ENCODE measurements around the gene HSD11B2. TPM values are rescaled to one million over a fixed set of nuclear protein-coding genes. Genes with fewer than 3 reads are reported as not detected.

Gene HSD11B2
- total and polyA plus RNA-seq, 2 donors (not counting 1 experiment from before 2014, with no cell fraction given) = 0.15 TPM; not detected in 1

DNA sequence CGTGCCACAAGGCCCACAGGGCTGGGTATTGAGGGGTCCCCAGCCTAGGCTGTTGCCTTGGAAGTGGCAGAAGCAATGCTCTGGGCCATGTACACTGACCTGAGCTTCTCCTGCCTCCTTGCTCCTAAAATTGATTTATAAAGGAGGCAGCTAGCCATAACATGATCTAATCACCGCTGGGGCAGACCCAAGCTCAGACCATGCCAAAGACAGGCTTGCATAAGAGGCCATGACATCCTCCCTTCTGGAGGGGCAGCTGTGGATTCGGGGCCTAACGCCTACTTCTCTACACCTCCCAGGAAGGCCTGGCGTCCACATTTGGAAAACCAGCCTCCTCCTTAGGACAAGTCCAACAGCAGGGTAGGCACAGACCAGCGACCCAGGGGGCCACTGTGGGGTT lies 12.3 kb downstream of the HSD11B2 start:
- Histone ChIP-seq H3K9ac (ENCODE audit: insufficient read depth, low read length) (no peak overlapping the region), H3K4me2 (ENCODE audit: extremely low read depth, insufficient read depth, low read length) (no peak overlapping the region), H3K9me3 (ENCODE audit: control insufficient read depth, insufficient read depth, low read depth, low read length) (no peaks in the 10 kb centered on the region), H3K79me2 (ENCODE audit: control insufficient read depth, insufficient read depth, low read length) (no peaks in the 10 kb centered on the region), H2AFZ (ENCODE audit: low read length) (no peak overlapping the region), H3K27me3 (ENCODE audit: control insufficient read depth, insufficient read depth, low read length) (no peaks in the 10 kb centered on the region), H3K27ac (ENCODE audit: insufficient read depth, low read length) (no peak overlapping the region), H4K20me1 (ENCODE audit: control insufficient read depth, extremely low read depth, insufficient read depth, low read length) (no peaks in the 10 kb centered on the region), H3K4me3 (replicated peaks in 1 of 4; ENCODE audit: control extremely low read depth in 1 of 4, insufficient read depth in 1 of 4, low read depth in 3 of 4, low read length in 4 of 4) (no peak overlapping the region), H3K36me3 (ENCODE audit: control insufficient read depth, insufficient read depth, low read length) (peaks cover 9% of the 10 kb centered on the region), H3K4me1 (ENCODE audit: control insufficient read depth, extremely low read depth, insufficient read depth, low read length) (peaks cover 27% of the 10 kb centered on the region)
- peak in 1 of 2 donors; percentile 77 for DNase-seq (ENCODE audit: low read depth in 2 of 2)
- no peak for TF ChIP-seq EZH2 (IDR thresholded peaks at IDR 0.05; ENCODE audit: low read length, missing control alignments)
- TF ChIP-seq, protein P1, sequence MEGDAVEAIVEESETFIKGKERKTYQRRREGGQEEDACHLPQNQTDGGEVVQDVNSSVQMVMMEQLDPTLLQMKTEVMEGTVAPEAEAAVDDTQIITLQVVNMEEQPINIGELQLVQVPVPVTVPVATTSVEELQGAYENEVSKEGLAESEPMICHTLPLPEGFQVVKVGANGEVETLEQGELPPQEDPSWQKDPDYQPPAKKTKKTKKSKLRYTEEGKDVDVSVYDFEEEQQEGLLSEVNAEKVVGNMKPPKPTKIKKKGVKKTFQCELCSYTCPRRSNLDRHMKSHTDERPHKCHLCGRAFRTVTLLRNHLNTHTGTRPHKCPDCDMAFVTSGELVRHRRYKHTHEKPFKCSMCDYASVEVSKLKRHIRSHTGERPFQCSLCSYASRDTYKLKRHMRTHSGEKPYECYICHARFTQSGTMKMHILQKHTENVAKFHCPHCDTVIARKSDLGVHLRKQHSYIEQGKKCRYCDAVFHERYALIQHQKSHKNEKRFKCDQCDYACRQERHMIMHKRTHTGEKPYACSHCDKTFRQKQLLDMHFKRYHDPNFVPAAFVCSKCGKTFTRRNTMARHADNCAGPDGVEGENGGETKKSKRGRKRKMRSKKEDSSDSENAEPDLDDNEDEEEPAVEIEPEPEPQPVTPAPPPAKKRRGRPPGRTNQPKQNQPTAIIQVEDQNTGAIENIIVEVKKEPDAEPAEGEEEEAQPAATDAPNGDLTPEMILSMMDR (conservative IDR thresholded peaks at IDR 0.05 in 1 of 2, IDR thresholded peaks at IDR 0.05 in 1 of 2; ENCODE audit: low read depth in 1 of 2, low read length in 2 of 2) = no peak

- Histone ChIP-seq H3K9ac (ENCODE audit: insufficient read depth, low read length) (no peak overlapping the region), H4K20me1 (ENCODE audit: control insufficient read depth, extremely low read depth, insufficient read depth, low read length) (no peaks in the 10 kb centered on the region), H3K27me3 (ENCODE audit: control insufficient read depth, insufficient read depth, low read length) (no peaks in the 10 kb centered on the region), H3K4me2 (ENCODE audit: extremely low read depth, insufficient read depth, low read length) (no peak overlapping the region), H3K27ac (ENCODE audit: insufficient read depth, low read length) (no peak overlapping the region), H3K4me3 (replicated peaks in 1 of 4; ENCODE audit: control extremely low read depth in 1 of 4, insufficient read depth in 1 of 4, low read depth in 3 of 4, low read length in 4 of 4) (no peak overlapping the region), H2AFZ (ENCODE audit: low read length) (no peak overlapping the region), H3K79me2 (ENCODE audit: control insufficient read depth, insufficient read depth, low read length) (no peaks in the 10 kb centered on the region), H3K36me3 (ENCODE audit: control insufficient read depth, insufficient read depth, low read length) (peaks cover 7% of the 10 kb centered on the region), H3K9me3 (ENCODE audit: control insufficient read depth, insufficient read depth, low read depth, low read length) (no peaks in the 10 kb centered on the region), H3K4me1 (ENCODE audit: control insufficient read depth, extremely low read depth, insufficient read depth, low read length) (peaks cover 27% of the 10 kb centered on the region)
- TF ChIP-seq EZH2 (IDR thresholded peaks at IDR 0.05; ENCODE audit: low read length, missing control alignments) = no peak
- TF ChIP-seq, protein P1 (conservative IDR thresholded peaks at IDR 0.05 in 1 of 2, IDR thresholded peaks at IDR 0.05 in 1 of 2; ENCODE audit: low read depth in 1 of 2, low read length in 2 of 2) = no peak
- peak in 1 of 2 donors; percentile 39 for DNase-seq (ENCODE audit: low read depth in 2 of 2)
Observed at GRCh38 chr16:67444259-67445125, 13.6 kb downstream of the HSD11B2 start.

DNA sequence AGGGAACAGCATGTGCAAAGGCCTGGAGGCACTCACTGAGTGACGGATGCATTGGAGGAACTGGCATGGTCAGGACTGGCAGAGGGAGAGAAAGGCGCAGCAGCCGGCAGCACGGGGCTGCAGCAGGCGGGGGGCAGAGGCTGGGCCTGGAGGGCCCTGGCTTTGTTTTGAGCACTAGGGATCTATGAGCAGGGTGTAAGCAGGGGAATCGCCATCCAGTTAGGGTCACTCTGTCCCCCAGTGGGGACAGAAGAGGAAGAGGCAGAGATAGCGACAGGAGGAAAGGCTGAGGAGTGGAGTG lies 14.2 kb downstream of the HSD11B2 start:
- no peak overlapping the region for H3K4me2 ChIP-seq (ENCODE audit: extremely low read depth, insufficient read depth, low read length)
- no peaks in the 10 kb centered on the region for H3K79me2 ChIP-seq (ENCODE audit: control insufficient read depth, insufficient read depth, low read length)

More for the DNA sequence above, 14.2 kb downstream of the HSD11B2 start:
- Histone ChIP-seq H3K36me3 (ENCODE audit: control insufficient read depth, insufficient read depth, low read length) (peaks cover 10% of the 10 kb centered on the region), H3K27me3 (ENCODE audit: control insufficient read depth, insufficient read depth, low read length) (no peaks in the 10 kb centered on the region), H3K27ac (ENCODE audit: insufficient read depth, low read length) (no peak overlapping the region), H3K9ac (ENCODE audit: insufficient read depth, low read length) (no peak overlapping the region), H2AFZ (ENCODE audit: low read length) (no peak overlapping the region), H3K4me1 (ENCODE audit: control insufficient read depth, extremely low read depth, insufficient read depth, low read length) (peaks cover 27% of the 10 kb centered on the region), H3K4me3 (replicated peaks in 1 of 4; ENCODE audit: control extremely low read depth in 1 of 4, insufficient read depth in 1 of 4, low read depth in 3 of 4, low read length in 4 of 4) (no peak overlapping the region), H4K20me1 (ENCODE audit: control insufficient read depth, extremely low read depth, insufficient read depth, low read length) (peaks cover 1% of the 10 kb centered on the region), H3K9me3 (ENCODE audit: control insufficient read depth, insufficient read depth, low read depth, low read length) (no peaks in the 10 kb centered on the region)
- TF ChIP-seq, protein P1 (conservative IDR thresholded peaks at IDR 0.05 in 1 of 2, IDR thresholded peaks at IDR 0.05 in 1 of 2; ENCODE audit: low read depth in 1 of 2, low read length in 2 of 2) = no peak
- TF ChIP-seq EZH2 (IDR thresholded peaks at IDR 0.05; ENCODE audit: low read length, missing control alignments) = no peak
- DNase-seq (ENCODE audit: low read depth in 2 of 2) = no peak

All from fibroblast of lung (primary cell).